Measurements from ENCODE around the gene S1PR3.
"Not testable (repeated sequence)": the region's sequence is repeated elsewhere in the genome, so short reads cannot be mapped to it uniquely, and the experiment has no call there.

The S1PR3 gene

DNA sequence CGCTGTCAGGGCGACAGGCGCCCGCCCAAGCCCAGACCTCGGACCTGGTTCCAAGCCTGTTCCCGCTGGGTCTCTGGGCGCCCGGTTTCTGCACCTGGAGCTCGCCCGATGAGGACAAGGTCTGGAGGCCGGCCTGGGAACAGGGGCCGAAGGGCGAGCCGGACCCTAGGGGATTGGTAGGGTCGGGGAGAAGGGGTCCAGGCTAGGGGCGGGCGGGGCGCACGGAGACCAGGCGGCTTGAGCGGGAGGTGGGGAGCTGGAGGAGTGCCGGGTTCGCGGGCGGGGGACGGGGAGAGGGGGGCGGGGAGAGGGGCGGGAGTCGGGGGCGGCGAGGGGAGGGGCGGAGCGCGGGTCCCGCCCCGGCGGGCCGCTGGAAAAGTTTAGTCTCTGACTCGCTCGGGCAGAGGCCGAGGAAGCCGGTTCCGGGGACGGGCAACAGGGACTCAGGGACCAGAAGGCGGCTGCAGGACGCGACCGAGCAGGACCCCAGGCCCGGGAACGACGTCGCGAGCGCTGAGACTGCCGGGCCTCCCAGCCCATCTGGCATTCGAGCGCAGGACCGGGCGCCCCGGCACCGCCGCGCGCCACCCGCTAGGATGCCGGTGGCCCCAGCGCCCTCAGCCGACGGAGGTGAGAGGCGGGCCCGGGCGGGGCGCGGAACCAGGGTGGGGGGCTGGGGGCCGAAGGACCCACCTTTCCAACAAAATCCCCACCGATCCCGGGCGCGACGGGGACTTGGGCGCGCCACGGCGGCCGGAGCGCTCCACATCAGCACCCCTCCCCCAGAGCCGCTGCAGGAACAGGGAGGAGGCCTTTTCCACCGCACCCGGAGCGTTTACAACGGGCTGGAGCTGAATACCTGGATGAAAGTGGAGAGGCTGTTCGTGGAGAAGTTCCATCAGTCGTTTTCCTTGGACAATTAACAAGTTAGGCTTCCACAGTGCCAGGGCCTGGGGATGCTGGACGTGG is at the start of gene S1PR3:
Gene S1PR3 (plus strand): TSS at position 403 of the 969 bp plus-strand sequence. CDS start 9,733 bp downstream, outside the sequence.
- peak; percentile 96 for DNase-seq (ENCODE audit: low spot score)

DNA sequence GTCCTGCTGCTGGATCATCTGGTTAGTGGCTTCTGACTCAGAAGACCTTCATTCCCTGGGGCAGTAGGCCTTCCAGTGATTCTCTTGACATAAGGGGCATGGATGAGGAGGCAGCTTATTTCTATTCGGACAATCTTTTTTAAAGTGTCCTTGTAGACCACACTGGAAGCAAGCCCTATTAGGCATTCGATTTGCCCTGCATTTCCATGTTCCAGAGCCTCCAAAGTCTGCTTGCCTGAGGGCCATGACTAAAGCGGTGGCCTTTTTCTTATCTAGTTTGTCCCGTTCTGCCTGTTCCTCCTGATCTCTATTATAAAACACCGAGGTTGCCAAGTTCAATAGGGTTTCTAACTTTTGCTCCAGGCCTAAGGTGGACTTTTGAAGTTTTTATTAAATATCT is 49.7 kb upstream of the S1PR3 start:
- not testable (repeated sequence) for DNase-seq (ENCODE audit: low spot score)

DNA sequence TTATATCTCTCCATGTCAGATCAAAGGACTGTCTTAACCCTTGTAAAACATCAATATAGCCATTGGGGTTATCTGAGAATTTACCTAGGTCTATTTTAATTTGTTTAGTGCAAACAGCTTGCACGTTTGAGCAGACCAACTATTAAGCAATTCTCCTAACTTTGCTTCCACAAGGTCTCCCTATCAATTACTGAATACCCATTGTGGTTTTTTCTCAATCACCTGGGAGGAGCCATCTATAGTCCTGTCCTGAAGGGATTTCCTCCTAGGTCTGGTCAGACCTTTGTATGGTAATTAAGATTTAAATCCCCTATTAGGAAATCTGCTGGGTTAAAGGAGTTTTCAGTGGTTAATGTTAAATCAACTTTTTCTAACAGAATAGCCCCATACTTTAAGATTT is 48.9 kb upstream of the S1PR3 start:
- DNase-seq (ENCODE audit: low spot score) = no peak

DNA sequence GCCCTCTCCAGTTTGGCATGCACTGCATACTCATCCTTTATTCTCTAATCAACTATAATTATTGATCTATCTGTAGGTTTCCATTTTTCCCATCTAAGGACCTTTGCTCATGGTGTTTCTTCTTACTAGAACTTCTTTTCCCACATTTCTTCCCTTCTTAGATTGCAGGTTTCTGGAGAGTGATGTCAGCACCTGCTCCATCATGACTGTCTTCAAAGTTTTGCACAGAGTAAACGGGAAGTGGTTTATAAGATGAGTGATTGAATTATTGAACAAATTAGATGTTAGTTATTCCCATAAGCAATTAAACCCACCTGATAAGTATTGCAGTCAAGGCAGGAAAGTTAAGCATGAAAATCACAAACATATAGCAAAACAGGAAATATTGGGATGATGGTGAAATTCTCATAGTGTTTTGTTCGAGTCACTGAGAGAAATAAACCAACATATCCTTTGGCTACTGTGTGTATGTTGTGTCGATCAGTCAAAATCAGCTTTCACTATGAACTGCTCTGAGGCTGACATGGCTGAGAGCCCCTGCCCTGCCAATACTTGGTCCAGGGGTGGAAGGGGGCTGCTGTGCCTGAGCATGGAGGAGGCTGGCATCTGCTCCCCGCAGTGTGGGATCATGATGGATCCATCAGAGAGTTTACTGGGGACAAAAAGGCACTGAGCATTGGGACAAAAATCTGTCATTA is 45.5 kb upstream of the S1PR3 start:
- no peak for DNase-seq (ENCODE audit: low spot score)

DNA sequence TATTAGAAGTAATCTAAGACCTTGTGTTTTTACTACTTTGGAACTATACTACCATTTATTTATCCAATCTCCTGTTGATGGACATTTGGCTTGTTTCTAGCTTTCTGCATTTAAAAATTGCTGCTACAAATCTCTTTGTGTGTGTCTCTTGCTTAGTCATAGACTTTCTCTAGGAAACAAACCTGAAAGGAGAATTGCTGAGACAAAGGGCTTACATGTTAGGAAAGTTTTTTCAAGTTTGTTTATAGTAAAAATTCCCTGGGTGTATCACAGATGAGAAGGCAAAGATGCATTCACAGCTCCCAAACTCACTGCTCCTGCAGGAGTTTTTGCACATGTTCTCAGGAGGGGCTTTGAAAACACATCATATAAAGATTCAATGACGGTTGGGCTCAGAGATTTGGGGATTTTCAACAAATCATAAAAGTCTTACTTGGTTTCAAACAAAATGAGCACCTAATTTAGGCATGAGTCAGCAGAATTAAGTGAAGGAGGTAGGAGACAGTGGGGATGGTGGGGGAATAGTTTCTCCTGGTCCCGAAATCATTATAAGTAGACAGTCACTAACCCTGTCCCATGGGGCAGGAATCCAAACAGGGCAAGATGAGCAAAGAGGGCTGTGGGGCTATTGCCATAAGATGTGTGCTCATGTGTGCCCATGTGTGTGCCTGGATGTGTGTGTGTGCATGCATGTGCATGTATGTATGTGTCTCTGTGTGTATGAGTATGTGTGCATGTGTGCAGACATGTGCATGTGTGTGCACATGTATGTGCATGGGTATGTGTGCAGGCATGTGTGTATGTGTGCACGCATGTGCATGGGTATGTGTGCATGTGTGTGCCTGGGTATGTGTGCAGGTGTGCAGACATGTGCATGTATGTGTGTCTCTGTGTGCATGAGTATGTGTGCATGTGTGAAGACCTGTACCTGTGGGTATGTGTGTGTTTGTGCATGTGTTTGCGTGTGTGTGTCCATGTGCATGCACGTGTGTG is 43.4 kb upstream of the S1PR3 start:
- no peak for DNase-seq (ENCODE audit: low spot score)

DNA sequence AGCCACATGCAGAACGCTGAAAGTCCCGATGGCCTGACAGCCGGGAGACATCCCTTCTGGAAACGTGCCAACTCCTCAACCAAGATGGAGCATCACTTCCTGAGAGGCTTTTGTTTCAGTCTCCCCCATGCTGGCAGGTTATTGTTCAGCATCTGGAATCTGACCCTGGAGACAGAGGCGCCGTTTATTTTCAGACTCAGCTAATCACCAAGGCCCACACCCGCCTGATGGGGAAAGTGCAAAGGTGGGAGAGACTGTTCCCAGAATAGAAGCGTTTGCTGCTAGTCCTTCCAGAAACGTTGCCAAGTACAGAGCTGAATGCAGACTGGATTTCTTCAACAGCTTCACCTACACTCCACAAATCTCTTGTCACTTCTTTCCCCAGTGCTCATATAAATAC is 41.8 kb upstream of the S1PR3 start:
- no peak for DNase-seq (ENCODE audit: low spot score)

DNA sequence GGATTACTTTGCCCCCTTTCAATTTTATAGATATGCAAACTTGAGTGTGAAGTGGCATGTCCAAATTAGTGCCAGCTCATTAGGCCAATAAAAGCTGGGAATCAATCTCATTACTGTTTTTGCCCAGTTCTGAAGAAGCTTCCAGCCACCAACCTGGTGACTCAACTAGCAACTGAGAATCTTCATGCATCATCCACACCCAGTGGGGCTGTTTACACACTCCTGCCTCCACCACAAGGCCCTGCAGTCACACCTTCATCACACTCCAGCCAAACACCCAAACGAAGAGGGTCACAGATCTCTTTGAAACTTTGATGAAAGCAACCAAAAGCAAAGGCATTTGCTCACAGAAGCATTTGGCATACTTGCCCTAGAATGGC is 41.3 kb upstream of the S1PR3 start:
- no peak for DNase-seq (ENCODE audit: low spot score)

DNA sequence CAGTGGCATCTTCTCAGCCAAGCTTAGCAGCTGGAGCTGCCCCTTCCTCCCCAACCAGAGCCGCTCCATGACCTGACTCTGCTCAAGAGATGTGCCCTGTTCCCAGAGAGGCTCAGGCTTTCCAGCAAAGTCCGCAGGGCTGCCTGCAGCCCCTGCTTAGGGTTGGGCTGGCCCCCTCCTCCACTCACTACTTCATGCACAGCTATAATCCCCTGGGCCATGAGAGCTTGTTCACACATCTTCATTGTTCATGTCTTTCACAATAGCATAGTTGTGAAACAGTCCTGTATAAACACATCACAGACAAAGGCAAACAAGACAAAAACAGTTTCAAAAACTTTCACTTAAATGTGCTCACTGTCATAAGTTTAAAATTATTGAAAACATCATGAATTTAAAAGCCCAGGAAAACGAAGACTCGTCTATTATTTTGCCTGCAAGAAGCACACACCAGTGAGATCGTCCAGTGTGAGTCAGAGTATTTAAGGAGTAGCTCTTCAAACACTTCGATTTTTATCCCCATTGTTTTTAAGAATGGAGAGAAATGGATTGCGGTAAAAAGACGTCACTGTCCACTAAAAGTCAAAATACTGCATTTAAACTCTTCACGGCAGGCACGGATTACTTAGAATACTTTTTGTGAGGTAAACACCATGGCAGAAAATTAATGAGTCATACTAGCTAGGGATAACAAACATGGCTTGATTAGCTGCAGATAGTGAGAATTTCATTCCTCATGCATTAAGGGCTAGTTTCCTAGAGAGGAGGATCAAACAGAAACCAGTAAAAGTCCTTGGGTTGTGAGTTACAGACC is 40.7 kb upstream of the S1PR3 start:
- DNase-seq (ENCODE audit: low spot score) = no peak

DNA sequence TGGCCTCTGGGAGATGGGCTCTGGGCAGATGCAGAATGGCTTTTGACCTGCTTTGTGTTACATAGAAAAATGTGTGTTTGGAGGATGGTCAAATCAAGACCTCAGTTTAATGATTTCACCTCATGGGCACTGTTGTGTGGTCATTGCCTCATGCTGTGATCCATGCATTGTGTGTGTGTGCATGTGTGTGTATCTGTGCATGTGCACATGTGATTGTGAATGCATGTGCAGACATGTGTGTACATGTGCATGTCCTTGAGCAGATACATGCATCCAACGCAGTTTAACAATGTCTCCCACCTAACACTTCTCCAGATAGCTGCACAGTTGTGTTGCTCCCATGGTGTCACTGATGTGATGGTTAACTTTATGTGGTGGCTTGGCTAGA is 40.1 kb upstream of the S1PR3 start:
- DNase-seq (ENCODE audit: low spot score) = no peak

DNA sequence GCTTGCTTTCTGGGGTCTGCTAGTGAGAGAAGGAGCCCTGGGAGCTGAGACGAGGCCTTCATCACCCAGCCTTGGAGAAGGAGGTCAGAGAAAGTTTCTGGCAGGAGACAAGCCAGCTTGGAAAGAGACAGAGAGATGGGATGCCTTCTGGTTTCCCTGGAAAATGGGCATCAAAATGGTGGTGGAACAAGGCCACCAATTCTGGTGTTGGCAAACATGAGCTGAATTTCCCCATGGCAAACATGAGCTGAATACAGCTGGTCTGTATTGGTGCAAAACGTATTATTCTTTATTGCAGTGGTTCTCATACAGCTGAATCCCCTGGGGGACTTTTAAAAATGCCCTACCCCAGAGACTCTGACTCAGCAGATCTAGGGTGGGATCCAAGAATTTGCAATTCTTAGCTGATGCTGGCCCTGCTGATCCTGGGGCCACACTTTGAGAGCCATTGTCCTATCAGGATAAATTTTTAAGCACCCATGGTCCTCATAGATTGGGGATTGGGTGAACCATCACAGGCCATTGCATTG is 39.1 kb upstream of the S1PR3 start:
- DNase-seq (ENCODE audit: low spot score) = no peak

DNA sequence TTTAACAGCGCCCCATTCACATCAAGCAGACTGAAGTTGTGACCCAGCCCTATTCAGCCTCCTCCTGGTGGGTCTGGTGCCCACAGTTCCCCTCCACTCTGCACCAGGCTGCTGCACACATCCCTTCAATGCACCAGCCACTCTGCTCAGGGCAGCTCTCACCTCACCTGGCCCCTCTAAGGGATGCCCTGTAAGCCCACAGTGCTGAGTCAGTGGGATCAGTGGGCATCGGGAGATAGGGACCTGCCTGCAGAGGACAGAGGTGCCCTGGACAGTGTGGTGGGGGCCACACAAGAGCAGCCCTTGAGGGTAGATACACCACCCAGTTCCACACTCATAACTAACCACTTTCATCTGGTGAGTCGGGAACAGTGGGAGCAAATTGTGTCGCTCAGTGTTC is 38.3 kb upstream of the S1PR3 start:
- DNase-seq (ENCODE audit: low spot score) = no peak

DNA sequence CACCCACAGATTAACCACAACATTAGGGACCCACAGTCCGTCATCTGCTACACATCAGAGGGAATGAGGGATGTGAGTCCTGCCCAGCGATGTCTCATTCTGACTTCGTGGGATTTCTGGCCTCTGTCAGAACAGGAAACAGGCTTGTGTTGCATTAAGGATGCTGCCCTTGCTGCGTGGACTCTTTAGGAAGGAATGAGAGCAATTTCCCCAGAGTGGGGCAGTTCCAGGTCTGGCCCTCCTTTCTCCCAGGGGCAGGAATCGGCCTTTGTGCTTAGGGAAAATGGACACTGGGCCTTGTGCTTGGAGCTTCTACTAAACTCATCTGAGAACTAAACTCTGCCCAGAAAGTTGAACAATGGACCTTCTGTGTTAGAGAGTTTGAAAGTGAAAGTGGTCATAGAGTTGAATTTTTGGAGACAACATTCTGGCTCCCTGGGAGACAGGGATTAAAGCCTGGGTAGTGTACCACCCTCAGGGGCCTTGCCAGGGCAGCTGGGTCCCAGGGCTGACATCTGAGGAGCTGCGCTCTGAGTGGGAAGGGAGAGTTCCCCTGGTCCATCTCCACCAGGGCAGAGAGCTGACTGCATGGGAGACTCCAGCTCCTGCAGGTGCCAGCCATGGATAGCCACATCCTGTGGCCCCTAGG is 37.8 kb upstream of the S1PR3 start:
- DNase-seq (ENCODE audit: low spot score) = no peak

DNA sequence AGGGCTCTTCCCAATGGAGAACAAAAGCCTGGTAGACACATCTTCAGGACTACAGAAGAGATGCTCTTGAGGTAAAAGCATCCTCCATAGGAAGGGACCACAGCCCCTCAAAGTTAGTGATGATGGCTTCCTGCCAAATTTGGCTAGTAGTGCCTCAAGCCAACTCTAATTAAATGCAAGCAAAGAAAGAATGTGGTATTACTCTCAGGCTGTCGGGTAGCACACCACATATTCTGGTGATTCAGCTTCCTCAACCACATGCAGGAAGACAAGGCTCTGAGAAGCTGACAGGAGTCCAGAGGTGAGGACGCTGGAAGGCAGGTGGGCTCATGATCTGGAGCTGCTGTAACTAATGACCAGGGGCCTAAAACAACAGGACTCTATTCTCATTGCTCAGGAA is 37.2 kb upstream of the S1PR3 start:
- no peak for DNase-seq (ENCODE audit: low spot score)

DNA sequence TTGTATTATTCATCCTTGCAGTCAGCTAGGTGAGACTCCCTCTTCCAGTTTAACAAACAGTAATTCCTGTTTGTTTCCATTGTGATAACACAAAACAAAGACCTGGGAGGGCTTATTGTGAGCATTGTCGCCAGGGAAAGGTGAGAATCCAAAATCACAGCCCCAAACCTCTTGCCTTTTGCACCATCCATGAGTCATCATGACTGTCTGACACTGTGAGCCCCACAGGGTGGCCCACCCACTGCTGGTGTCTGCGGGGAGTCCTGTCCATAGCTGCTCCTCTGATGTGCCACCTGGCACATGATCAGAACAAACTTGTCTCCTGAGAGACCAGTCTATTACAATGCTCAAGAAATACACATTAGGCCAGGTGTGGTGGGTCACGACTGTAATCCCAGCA is 33.7 kb upstream of the S1PR3 start:
- no peak for DNase-seq (ENCODE audit: low spot score)

DNA sequence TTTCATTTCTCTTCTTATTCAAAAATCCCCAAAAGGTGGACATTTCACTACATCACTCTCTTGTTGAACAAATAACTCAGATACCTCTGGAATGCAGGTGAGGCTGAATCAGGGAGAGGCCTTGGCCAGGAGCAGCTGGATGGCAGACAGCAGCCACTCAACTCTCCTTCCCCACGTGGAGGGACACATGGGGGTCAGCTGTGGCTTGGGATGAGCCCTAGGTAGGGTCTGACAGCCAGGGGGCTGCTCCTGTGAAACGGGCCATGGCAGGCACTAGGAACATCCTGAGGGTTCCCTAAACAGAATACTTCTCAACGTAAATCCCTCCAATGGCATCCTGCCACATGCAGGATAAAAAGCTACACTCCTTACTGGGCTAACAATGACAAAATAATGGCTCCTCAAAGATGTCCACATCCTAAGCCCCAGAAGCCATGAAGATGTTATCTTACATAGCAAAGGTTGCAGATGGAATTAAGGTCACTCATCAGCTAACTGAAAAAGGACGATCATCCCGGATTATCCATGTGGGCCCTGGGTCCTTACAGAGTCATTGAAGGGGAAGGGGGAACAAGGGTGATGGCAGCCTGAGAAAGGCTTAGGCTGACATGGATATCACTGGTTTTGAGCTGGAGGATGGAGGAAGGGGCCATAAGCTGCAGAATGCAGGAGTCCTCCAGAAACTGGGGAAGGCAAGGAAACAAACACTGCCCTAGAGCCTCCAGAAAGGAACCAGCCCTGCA is 31.4 kb upstream of the S1PR3 start:
- no peak for DNase-seq (ENCODE audit: low spot score)

DNA sequence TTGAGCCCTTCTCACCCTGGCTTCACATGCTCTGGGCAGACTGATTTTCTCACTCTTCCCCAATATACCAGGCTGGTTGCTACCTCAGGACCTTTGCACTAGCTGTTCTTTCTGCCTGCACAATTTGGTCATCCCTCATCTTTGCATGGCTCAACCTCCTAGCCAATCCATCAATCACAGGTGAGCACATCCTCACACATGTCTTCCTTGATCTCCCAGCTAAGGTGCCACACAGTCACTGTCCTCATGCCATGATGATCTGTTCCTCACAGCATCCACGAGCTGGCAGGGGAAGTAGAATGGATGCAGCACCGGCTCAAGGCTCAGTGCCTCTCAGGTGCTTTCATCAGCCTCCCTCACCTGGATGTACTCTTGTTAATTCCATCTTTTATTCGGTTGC is 30.6 kb upstream of the S1PR3 start:
- no peak for DNase-seq (ENCODE audit: low spot score)

DNA sequence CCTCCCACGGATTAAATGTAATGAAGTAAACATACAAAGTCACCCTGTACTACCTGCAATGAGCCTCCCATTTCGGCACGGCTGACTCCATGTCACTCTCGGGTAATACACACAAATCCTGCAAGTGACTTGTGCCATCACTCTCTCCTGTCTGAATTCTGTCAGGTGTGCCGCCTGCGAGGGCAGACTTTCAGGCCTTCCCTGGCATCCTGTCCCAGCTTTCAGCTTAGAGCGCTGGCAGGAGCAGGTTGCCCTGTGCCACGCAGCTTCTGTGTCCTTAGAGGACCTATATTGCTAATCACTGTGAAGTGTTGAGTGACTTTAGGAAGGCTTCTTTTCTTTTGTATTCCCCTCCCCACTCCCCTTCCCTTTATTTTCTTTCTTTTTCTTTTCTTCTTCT is 25.8 kb upstream of the S1PR3 start:
- DNase-seq (ENCODE audit: low spot score) = no peak

DNA sequence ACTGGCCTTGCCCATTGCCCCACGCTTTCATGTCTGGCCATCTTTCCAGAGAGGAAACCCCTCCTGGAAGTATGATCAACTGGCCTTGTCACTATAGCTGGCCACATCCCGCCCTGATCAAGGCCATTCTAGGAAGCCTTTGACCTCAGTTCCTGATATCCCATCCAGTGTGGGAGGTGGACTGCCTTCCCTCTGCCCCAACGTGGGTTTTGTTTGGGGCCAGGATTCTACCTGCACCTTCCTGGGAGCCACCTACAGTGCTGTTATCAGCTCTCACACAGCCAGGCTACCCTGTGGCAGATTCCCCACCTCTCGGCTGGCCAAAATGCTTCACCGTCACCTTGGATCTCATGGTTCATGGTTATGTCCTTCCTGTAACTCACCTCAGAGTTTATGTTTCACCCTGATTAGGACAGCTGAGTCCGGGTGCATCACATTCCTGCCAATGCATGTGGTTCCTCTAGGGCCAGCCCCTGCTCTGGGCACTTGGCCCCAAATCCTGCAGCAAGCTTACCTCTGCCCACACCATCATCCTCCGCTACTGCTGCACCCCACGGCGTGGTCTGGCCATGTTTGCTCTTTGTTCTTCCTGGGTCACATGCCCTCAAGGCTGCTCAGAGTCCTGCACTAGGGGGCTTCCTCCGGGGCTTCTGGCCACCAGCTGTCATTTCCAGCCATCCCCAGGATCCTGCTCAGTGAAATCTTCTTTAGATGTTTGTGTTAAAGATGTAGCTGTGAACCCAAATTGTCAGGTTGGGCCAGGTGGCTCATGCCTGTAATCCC is 24.2 kb upstream of the S1PR3 start:
- no peak for DNase-seq (ENCODE audit: low spot score)

DNA sequence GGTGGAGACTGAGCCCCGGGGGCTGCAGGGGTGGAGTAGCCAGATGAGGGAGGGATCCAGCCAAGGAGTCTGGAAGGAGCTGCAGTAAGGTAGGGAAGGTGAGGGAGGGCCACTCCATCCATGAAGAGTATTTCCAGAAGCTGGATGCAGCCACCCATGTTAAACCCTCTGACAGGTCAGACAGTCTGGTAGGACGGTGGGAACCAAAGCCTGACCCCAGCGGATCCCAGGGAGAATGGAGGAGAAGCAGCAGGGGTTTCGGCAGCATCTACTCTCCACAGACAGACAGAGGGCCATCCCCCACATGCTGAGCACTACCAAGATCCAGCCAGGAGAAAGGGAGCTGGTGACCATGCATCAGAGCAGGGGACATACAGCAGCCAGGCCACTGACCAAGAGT is 22.5 kb upstream of the S1PR3 start:
- no peak for DNase-seq (ENCODE audit: low spot score)

Data from iPS-NIHi11 (cell line).